GM12878 (cell line): ENCODE results near the gene ACVR1B. TPM values are rescaled to one million over a fixed set of nuclear protein-coding genes. Genes with fewer than 3 reads are reported as not detected.

Source experiments
- ATAC-seq: fragments of 200-7000 bp; cut with Tn5 transposase; 3 replicates; pipeline ENCODE4 v1.9.1; 2020; ENCODE audit warnings: mild to moderate bottlenecking, moderate library complexity
- BruUV-seq: library from RNA; stranded (reverse); fragments of 400-500 nt; replicated peaks from 2 replicates; lab custom pipeline; 2021; lab: Mats Ljungman, UMichigan
- CTCF ChIA-PET: fragments of 300-600 bp; sonication (Branson Sonifier 250); formaldehyde crosslinking; extraction: SDS; loops from one replicate; lab custom pipeline; 2021; ENCODE audit warnings: inconsistent platforms; lab: Yijun Ruan, JAX
- POLR2A ChIA-PET: fragments of 350-600 bp; formaldehyde crosslinking; extraction: SDS; loops from one replicate; lab custom pipeline; 2021; ENCODE audit warnings: inconsistent platforms; lab: Charles Lee
- RAD21 ChIA-PET: fragments of 300-600 bp; sonication (Branson Sonifier 250); formaldehyde crosslinking; loops from one replicate; lab custom pipeline; 2023; ENCODE audit warnings: antibody characterized with exemption; ENCODE audit not compliant: unreplicated experiment; lab: Charles Lee
- SMC1A ChIA-PET: fragments of 300-600 bp; sonication (Branson Sonifier 250); formaldehyde crosslinking; loops from one replicate; lab custom pipeline; 2023; ENCODE audit not compliant: unreplicated experiment, uncharacterized antibody; lab: Charles Lee
- DNase-seq: peaks from one replicate; pipeline ENCODE4 v3.0.0-alpha.2; 2011; ENCODE audit warnings: low read depth, low spot score
- FAIRE-seq: peaks from 3 replicates; lab custom pipeline; 2011; peaks lifted over from hg19 to GRCh38; lab: Jason Lieb, UNC
- H2AFZ ChIP-seq: 2 replicates; pipeline ENCODE4 v1.6.0; 2011; ENCODE audit warnings: low read depth, low read length, control low read depth; ENCODE audit not compliant: control insufficient read depth
- H3K27ac ChIP-seq: 2 replicates; pipeline ENCODE4 v1.5.1; 2011; ENCODE audit warnings: control low read depth; ENCODE audit not compliant: control insufficient read depth, insufficient read depth
- H3K27me3 ChIP-seq, 2 experiments: replicated peaks in 1 of 2; 2 replicates each; pipeline versions ENCODE4 v1.6.0 to v1.6.1; 2011; ENCODE audit warnings: low read length in 1 of 2; ENCODE audit not compliant: control insufficient read depth in 2 of 2, insufficient read depth in 2 of 2
- H3K36me3 ChIP-seq, 2 experiments: 2 replicates each; pipeline ENCODE4 v1.5.1; 2011; ENCODE audit warnings: low read length in 1 of 2; ENCODE audit not compliant: control insufficient read depth in 2 of 2, insufficient read depth in 2 of 2
- H3K4me1 ChIP-seq: 2 replicates; pipeline ENCODE4 v1.6.1; 2011; ENCODE audit warnings: mild to moderate bottlenecking, low read length, moderate library complexity, mixed read lengths; ENCODE audit not compliant: control insufficient read depth, insufficient read depth
- H3K4me2 ChIP-seq: 2 replicates; pipeline ENCODE4 v1.6.0; 2011; ENCODE audit warnings: control low read depth; ENCODE audit not compliant: control insufficient read depth, insufficient read depth
- H3K4me3 ChIP-seq: fragments of 200-600 bp; sonication (generic); 2 replicates; pipeline ENCODE4 v1.5.1; 2016
- H3K79me2 ChIP-seq: 2 replicates; pipeline ENCODE4 v1.6.0; 2011; ENCODE audit warnings: low read length; ENCODE audit not compliant: control insufficient read depth, insufficient read depth
- H3K9ac ChIP-seq: 2 replicates; pipeline ENCODE4 v1.8.0; 2011; ENCODE audit warnings: low read length, control low read depth, mixed read lengths; ENCODE audit not compliant: control insufficient read depth, insufficient read depth
- H3K9me3 ChIP-seq: replicated peaks from 3 replicates; pipeline ENCODE4 v1.5.1; 2011; ENCODE audit warnings: mild to moderate bottlenecking, low read length; ENCODE audit not compliant: control insufficient read depth, insufficient read depth
- H4K20me1 ChIP-seq: 2 replicates; pipeline ENCODE4 v1.6.0; 2011; ENCODE audit not compliant: control insufficient read depth, insufficient read depth
- BCLAF1 ChIP-seq: fragments of 450-650 bp; IDR thresholded peaks from 2 replicates; pipeline ENCODE4 v1.6.1; 2017; ENCODE audit warnings: antibody characterized with exemption, mild to moderate bottlenecking, moderate library complexity
- HDAC6 ChIP-seq: fragments of 200-600 bp; sonication (generic); IDR thresholded peaks from one replicate; pipeline ENCODE4 v1.8.0; 2017; ENCODE audit warnings: antibody characterized with exemption; ENCODE audit not compliant: unreplicated experiment
- NR2C2 ChIP-seq: IDR thresholded peaks from 2 replicates; pipeline ENCODE4 v1.6.1; 2011; ENCODE audit warnings: borderline replicate concordance, low read depth; ENCODE audit not compliant: control insufficient read depth, insufficient read length
- TCF12 ChIP-seq: IDR thresholded peaks from 2 replicates; pipeline ENCODE4 v1.6.1; 2011; ENCODE audit warnings: low read depth, mild to moderate bottlenecking, low read length
- ZBTB33 ChIP-seq: fragments of 450-650 bp; IDR thresholded peaks from 2 replicates; pipeline ENCODE4 v1.6.1; 2017; ENCODE audit warnings: mild to moderate bottlenecking
- ZNF592 ChIP-seq: fragments of 450-650 bp; IDR thresholded peaks from 2 replicates; pipeline ENCODE4 v1.6.1; 2017; ENCODE audit warnings: mild to moderate bottlenecking, moderate library complexity
- WGBS: methylation state at CpG from one replicate; pipeline ENCODE4 v1.1.6; 2016; ENCODE audit warnings: low lambda C conversion rate; ENCODE audit not compliant: insufficient replicate concordance, insufficient coverage; ENCODE audit errors: missing lambda C conversion rate; 5-methylcytosine and 5-hydroxymethylcytosine counted together
- in situ Hi-C: fragments of 300-500 bp; cut with MboI; formaldehyde crosslinking; loops from 9 replicates; pipeline ENCODE4 v1.14.3; 2018; ENCODE audit warnings: mixed read lengths
- intact Hi-C: fragments of 100-400 bp; cut with micrococcal nuclease; formaldehyde crosslinking; loops from one replicate; pipeline ENCODE4 v1.14.2; 2022; ENCODE audit not compliant: unreplicated experiment
- polyA plus RNA-seq, 11 experiments: library from polyadenylated mRNA; depleted of rRNA in 4 of 11; unstranded in 6 of 11; stranded (reverse) in 5 of 11; fragments of >200 nt; fragmentation: Nextera tagmentation in 4 of 11; fragmentation: Illumina TruSeq in 1 of 11; extraction: Ambion mirVana in 4 of 11; extraction: Trizol in 1 of 11; gene quantifications; 1 replicate in 1 of 11; 2 replicates in 10 of 11; pipeline versions ENCODE4 v1.2.1 to v1.2.3, GENCODE V29; 2011 to 2016; ENCODE audit warnings: inconsistent platforms in 2 of 11, missing spikeins in 2 of 11, low read depth in 1 of 11
- total RNA-seq, 4 experiments: library from RNA; depleted of rRNA in 3 of 4; stranded (reverse); fragments of >200 nt in 3 of 4; fragmentation: Illumina TruSeq in 1 of 4; extraction: Trizol in 1 of 4; gene quantifications; 2 replicates each; pipeline versions ENCODE4 v1.2.1 to v1.2.3, GENCODE V29; 2013 to 2021

ACVR1B gene
- total and polyA plus RNA-seq, 10 of the 15 experiments (the other 5 are each of a cell fraction or from before 2014, with no cell fraction given) = 0.02 to 0.69 (median 0.16) TPM; not detected in 2

GRCh38 chr12:51915003-51915625, 36.4 kb upstream of the ACVR1B start:
- Histone ChIP-seq H3K9ac (no peak overlapping the region), H3K4me2 (no peak overlapping the region), H3K9me3 (no peaks in the 10 kb centered on the region), H3K36me3 (no peaks in the 10 kb centered on the region), H3K79me2 (no peaks in the 10 kb centered on the region), H2AFZ (no peak overlapping the region)
- ChIA-PET CTCF (interaction anchor here (1.3 kb wide), 1 partner anchor 66 kb away, joined by 3 read pairs; no protein-coding TSS in a partner anchor), POLR2A (no interaction called here), RAD21 (no interaction called here), SMC1A (interaction anchor here (1.2 kb wide), 1 partner anchor 62 kb away, joined by 3 read pairs; no protein-coding TSS in a partner anchor)
- BruUV-seq = no TSS peak
- WGBS = 81% methylated on average over 27 of the region's 28 CpGs
- no peak for FAIRE-seq
- intact Hi-C loops = no loop called here
- no peak for TF ChIP-seq TCF12
- TF ChIP-seq, all 136 proteins: peak for 0
- Histone ChIP-seq H4K20me1 (no peaks in the 10 kb centered on the region), H3K27ac (no peak overlapping the region), H3K4me3 (no peak overlapping the region), H3K27me3 (peaks cover under 1 to 4% of the 10 kb centered on the region in 2 experiments; a peak in 3 of 4 replicates), H3K4me1 (peaks cover 14% of the 10 kb centered on the region)
- no peak for ATAC-seq
- in situ Hi-C loops = no loop called here
- no peak for DNase-seq

- WGBS = 66% methylated on average over 11 of the region's 11 CpGs
- H4K20me1 ChIP-seq = no peaks in the 10 kb centered on the region
- in situ Hi-C loops (no loop called here), intact Hi-C loops (no loop called here)
- ChIA-PET RAD21 (no interaction called here), SMC1A (no interaction called here), POLR2A (no interaction called here), CTCF (interaction anchor here (1.3 kb wide), 1 partner anchor 11 kb away, joined by 3 read pairs; no protein-coding TSS in a partner anchor)
- peaks cover 14% of the 10 kb centered on the region for H3K4me1 ChIP-seq
- H3K9ac ChIP-seq = no peak overlapping the region
- no peak overlapping the region for H3K4me3 ChIP-seq
- no peak overlapping the region for H3K4me2 ChIP-seq
- H3K79me2 ChIP-seq = no peaks in the 10 kb centered on the region
- ATAC-seq (no peak), DNase-seq (no peak), FAIRE-seq (no peak)
- BruUV-seq = no TSS peak
- no peaks in the 10 kb centered on the region for H3K36me3 ChIP-seq
- H3K9me3 ChIP-seq = no peaks in the 10 kb centered on the region
- no peak overlapping the region for H3K27ac ChIP-seq
- H2AFZ ChIP-seq = no peak overlapping the region
- H3K27me3 ChIP-seq = peaks cover 0 to 4% of the 10 kb centered on the region in 2 experiments; a peak in 3 of 4 replicates
- no peak for TF ChIP-seq BCLAF1
- no peak for TF ChIP-seq ZBTB33
- no peak for TF ChIP-seq ZNF592
- no peak for TF ChIP-seq HDAC6
- TF ChIP-seq NR2C2 = no peak
These were observed 35.5 kb upstream of the ACVR1B start for GRCh38 chr12:51915951-51916350.
